ENCODE data around the gene SLC6A12. TPM values are rescaled to one million over a fixed set of nuclear protein-coding genes. Genes with fewer than 3 reads are reported as not detected.

Gene SLC6A12
- total and polyA plus RNA-seq, 2 donors (not counting 3 experiments of a cell fraction or from before 2014, with no cell fraction given) = not detected

GRCh38 chr12:208813-209212 lies 5.1 kb downstream of the SLC6A12 start:
- ChIA-PET CTCF (no interaction called here), POLR2A (no interaction called here)
- BruUV-seq (replicated peaks) = no TSS peak
- intact Hi-C loops (cut with micrococcal nuclease) (no loop called here), dilution Hi-C loops (cut with MboI; ENCODE audit: extremely low pct_ligation_motif_present, low sequenced_read_pairs) (no loop called here)
- Histone ChIP-seq H2AFZ (ENCODE audit: low read depth, low read length) (no peak overlapping the region), H3K27me3 (ENCODE audit: control insufficient read depth in 2 of 2, insufficient read depth in 2 of 2, low read length in 2 of 2) (peaks cover 3 to 4% of the 10 kb centered on the region in 2 experiments), H3K36me3 (ENCODE audit: control insufficient read depth in 2 of 2, extremely low read depth in 1 of 2, insufficient read depth in 2 of 2, low read length in 2 of 2) (no peaks in the 10 kb centered on the region), H3K27ac (ENCODE audit: insufficient read depth, low read depth, low read length) (no peak overlapping the region), H3K4me2 (ENCODE audit: insufficient read depth, low read length) (no peak overlapping the region), H3K4me3 (replicated peaks in 1 of 3; ENCODE audit: insufficient read depth in 1 of 3, low read depth in 1 of 3, low read length in 3 of 3) (no peak overlapping the region), H3K9ac (replicated peaks; ENCODE audit: extremely low read depth, insufficient read depth, low read length) (no peak overlapping the region), H3K4me1 (ENCODE audit: control insufficient read depth, extremely low read depth, insufficient read depth, low read length) (no peaks in the 10 kb centered on the region), H3K9me3 (replicated peaks; ENCODE audit: control insufficient read depth, insufficient read depth, low read length) (no peaks in the 10 kb centered on the region), H4K20me1 (replicated peaks; ENCODE audit: control insufficient read depth, extremely low read depth, insufficient read depth, low read length) (no peaks in the 10 kb centered on the region), H3K79me2 (ENCODE audit: control insufficient read depth, insufficient read depth, low read length) (no peaks in the 10 kb centered on the region), H3K9me1 (replicated peaks; ENCODE audit: control insufficient read depth, extremely low read depth, insufficient read depth, low read length) (no peaks in the 10 kb centered on the region)
- no peak for TF ChIP-seq POLR2AphosphoS5 (IDR thresholded peaks at IDR 0.05; ENCODE audit: insufficient read depth, low read depth, low read length)
- no peak for TF ChIP-seq FOS (IDR thresholded peaks at IDR 0.05; ENCODE audit: borderline replicate concordance, insufficient read depth, low read length)
- TF ChIP-seq CTCF (IDR thresholded peaks at IDR 0.05; ENCODE audit: extremely low read depth in 1 of 2, insufficient read depth in 1 of 2, low read depth in 1 of 2, low read length in 2 of 2) = no peak
- TF ChIP-seq POLR2A (IDR thresholded peaks at IDR 0.05; ENCODE audit: low read depth, low read length) = no peak
- TF ChIP-seq MYC (IDR thresholded peaks at IDR 0.05; ENCODE audit: low read depth, low read length) = no peak
- TF ChIP-seq MAX (IDR thresholded peaks at IDR 0.05; ENCODE audit: insufficient read depth, insufficient read length) = no peak
- TF ChIP-seq EZH2 (IDR thresholded peaks at IDR 0.05; ENCODE audit: borderline replicate concordance, low read depth, low read length, severe bottlenecking) = no peak
- TF ChIP-seq JUN (IDR thresholded peaks at IDR 0.05; ENCODE audit: borderline replicate concordance, insufficient read depth, insufficient read length, low read depth) = no peak
- no peak for TF ChIP-seq GATA2 (IDR thresholded peaks at IDR 0.05; ENCODE audit: insufficient read depth, insufficient read length, low read depth, low read length)
- DNase-seq (ENCODE audit: low read depth, low spot score) = no peak
- FAIRE-seq = no peak

Measured in endothelial cell of umbilical vein (primary cell).